ENCODE data around the gene FANCC. TPM values are rescaled to one million over a fixed set of nuclear protein-coding genes. Genes with fewer than 3 reads are reported as not detected.
A peak's percentile ranks its signal among the peaks of the same experiment; 100 is the strongest.

FANCC gene
- total RNA-seq, 2 donors from 2014 or later, result 10.5 to 23.6 TPM

- Histone ChIP-seq H3K9me3 (no peaks in the 10 kb centered on the region), H3K27me3 (no peaks in the 10 kb centered on the region), H3K4me1 (peaks cover 7% of the 10 kb centered on the region), H3K9ac (ENCODE audit: low read depth in 2 of 2, low read length in 2 of 2) (peak overlapping the region in 1 of 2 donors; percentile 84), H3K36me3 (no peaks in the 10 kb centered on the region), H3K4me3 (no peak overlapping the region), H3K27ac (peak overlapping the region; percentile 9)
- DNase-seq, result no peak
- intact Hi-C loops (cut with DNase I), result no loop called here
- TF ChIP-seq, protein P1, sequence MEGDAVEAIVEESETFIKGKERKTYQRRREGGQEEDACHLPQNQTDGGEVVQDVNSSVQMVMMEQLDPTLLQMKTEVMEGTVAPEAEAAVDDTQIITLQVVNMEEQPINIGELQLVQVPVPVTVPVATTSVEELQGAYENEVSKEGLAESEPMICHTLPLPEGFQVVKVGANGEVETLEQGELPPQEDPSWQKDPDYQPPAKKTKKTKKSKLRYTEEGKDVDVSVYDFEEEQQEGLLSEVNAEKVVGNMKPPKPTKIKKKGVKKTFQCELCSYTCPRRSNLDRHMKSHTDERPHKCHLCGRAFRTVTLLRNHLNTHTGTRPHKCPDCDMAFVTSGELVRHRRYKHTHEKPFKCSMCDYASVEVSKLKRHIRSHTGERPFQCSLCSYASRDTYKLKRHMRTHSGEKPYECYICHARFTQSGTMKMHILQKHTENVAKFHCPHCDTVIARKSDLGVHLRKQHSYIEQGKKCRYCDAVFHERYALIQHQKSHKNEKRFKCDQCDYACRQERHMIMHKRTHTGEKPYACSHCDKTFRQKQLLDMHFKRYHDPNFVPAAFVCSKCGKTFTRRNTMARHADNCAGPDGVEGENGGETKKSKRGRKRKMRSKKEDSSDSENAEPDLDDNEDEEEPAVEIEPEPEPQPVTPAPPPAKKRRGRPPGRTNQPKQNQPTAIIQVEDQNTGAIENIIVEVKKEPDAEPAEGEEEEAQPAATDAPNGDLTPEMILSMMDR (IDR thresholded peaks at IDR 0.05), result no peak
These were observed 228.1 kb downstream of the FANCC start for GRCh38 chr9:95089257-95090022.

GRCh38 chr9:95088421-95089161, 228.9 kb downstream of the FANCC start:
- DNase-seq, result no peak
- TF ChIP-seq, protein P1 (IDR thresholded peaks at IDR 0.05), result no peak
- Histone ChIP-seq H3K9me3 (no peaks in the 10 kb centered on the region), H3K27me3 (no peaks in the 10 kb centered on the region), H3K27ac (no peak overlapping the region), H3K9ac (ENCODE audit: low read depth in 2 of 2, low read length in 2 of 2) (peak overlapping the region in 1 of 2 donors; percentile 26), H3K4me1 (peaks cover 7% of the 10 kb centered on the region), H3K4me3 (no peak overlapping the region), H3K36me3 (no peaks in the 10 kb centered on the region)
- intact Hi-C loops (cut with DNase I), result no loop called here

GRCh38 chr9:95087659-95088242, 229.8 kb downstream of the FANCC start:
- no peak for DNase-seq
- H3K9ac ChIP-seq (ENCODE audit: low read depth in 2 of 2, low read length in 2 of 2), result no peak overlapping the region
- no peaks in the 10 kb centered on the region for H3K36me3 ChIP-seq
- no peak overlapping the region for H3K27ac ChIP-seq
- intact Hi-C loops (cut with DNase I), result no loop called here
- H3K27me3 ChIP-seq, result no peaks in the 10 kb centered on the region
- no peak overlapping the region for H3K4me3 ChIP-seq
- H3K4me1 ChIP-seq, result peaks cover 7% of the 10 kb centered on the region
- no peaks in the 10 kb centered on the region for H3K9me3 ChIP-seq
- TF ChIP-seq, protein P1 (IDR thresholded peaks at IDR 0.05), result no peak

GRCh38 chr9:95086564-95086955, 230.9 kb downstream of the FANCC start:
- Histone ChIP-seq H3K27me3 (no peaks in the 10 kb centered on the region), H3K27ac (no peak overlapping the region), H3K36me3 (no peaks in the 10 kb centered on the region), H3K4me3 (no peak overlapping the region), H3K9me3 (no peaks in the 10 kb centered on the region), H3K4me1 (no peaks in the 10 kb centered on the region), H3K9ac (ENCODE audit: low read depth in 2 of 2, low read length in 2 of 2) (no peak overlapping the region)
- TF ChIP-seq, protein P1 (IDR thresholded peaks at IDR 0.05), result no peak
- intact Hi-C loops (cut with DNase I), result no loop called here
- DNase-seq, result no peak

GRCh38 chr9:95085861-95086563, 231.5 kb downstream of the FANCC start:
- peaks cover 2% of the 10 kb centered on the region for H3K36me3 ChIP-seq
- no peaks in the 10 kb centered on the region for H3K4me1 ChIP-seq
- H3K27ac ChIP-seq, result no peak overlapping the region
- TF ChIP-seq, protein P1 (IDR thresholded peaks at IDR 0.05), result no peak
- H3K27me3 ChIP-seq, result no peaks in the 10 kb centered on the region
- H3K9me3 ChIP-seq, result no peaks in the 10 kb centered on the region
- H3K4me3 ChIP-seq, result no peak overlapping the region
- H3K9ac ChIP-seq (ENCODE audit: low read depth in 2 of 2, low read length in 2 of 2), result peak overlapping the region in 1 of 2 donors; percentile 16
- intact Hi-C loops (cut with DNase I), result no loop called here
- DNase-seq, result no peak
